Epithelial cell of proximal tubule (primary cell): ENCODE data around the gene PDILT. TPM values are rescaled to one million over a fixed set of nuclear protein-coding genes. Genes with fewer than 3 reads are reported as not detected.
"Not testable (repeated sequence)": the region's sequence is repeated elsewhere in the genome, so short reads cannot be mapped to it uniquely, and the experiment has no call there.

Experiments used
- DNase-seq: peaks from one replicate; pipeline ENCODE4 v3.0.0-alpha.2; 2011; ENCODE audit warnings: low read depth
- H3K4me3 ChIP-seq: 2 replicates; pipeline ENCODE4 v1.5.1; 2011; ENCODE audit warnings: low read depth, mild to moderate bottlenecking, low read length
- CTCF ChIP-seq: conservative IDR thresholded peaks from 2 replicates; pipeline ENCODE4 v1.5.1; 2012; ENCODE audit warnings: low read depth, mild to moderate bottlenecking, low read length
- total RNA-seq: library from RNA; depleted of rRNA; stranded (reverse); fragments of >200 nt; gene quantifications from 2 replicates; pipeline ENCODE4 v1.2.3, GENCODE V29; 2015

The PDILT gene
- total RNA-seq, 1 donor from 2014 or later: not detected

GRCh38 chr16:20325005-20325404 is 79.5 kb downstream of the PDILT start:
- no peak for DNase-seq
- no peak overlapping the region for H3K4me3 ChIP-seq
- no peak for TF ChIP-seq CTCF

GRCh38 chr16:20323591-20324117 is 80.9 kb downstream of the PDILT start:
- DNase-seq: no peak
- no peak for TF ChIP-seq CTCF
- H3K4me3 ChIP-seq: no peak overlapping the region

- no peak overlapping the region for H3K4me3 ChIP-seq
- no peak for TF ChIP-seq CTCF
- DNase-seq: no peak
Measured at GRCh38 chr16:20322696-20323095, 81.8 kb downstream of the PDILT start.

- no peak for DNase-seq
- no peak for TF ChIP-seq CTCF
Measured at GRCh38 chr16:20321671-20322070, 82.9 kb downstream of the PDILT start.

GRCh38 chr16:20321051-20321450 is 83.5 kb downstream of the PDILT start:
- not testable (repeated sequence) for DNase-seq, H3K4me3 ChIP-seq

More at GRCh38 chr16:20321671-20322070, 82.9 kb downstream of the PDILT start:
- no peak overlapping the region for H3K4me3 ChIP-seq

GRCh38 chr16:20320592-20320991 is 83.9 kb downstream of the PDILT start:
- no peak for TF ChIP-seq CTCF
- no peak overlapping the region for H3K4me3 ChIP-seq
- DNase-seq: no peak

GRCh38 chr16:20320178-20320577 is 84.4 kb downstream of the PDILT start:
- H3K4me3 ChIP-seq: no peak overlapping the region
- no peak for TF ChIP-seq CTCF
- no peak for DNase-seq
